Activated naive CD4-positive, alpha-beta T cell treated with anti-CD3 and anti-CD28 coated beads, Interleukin-2, amount 50 U/mL, for 24 hours (primary cell): ENCODE measurements around the gene SF1.
"Not testable (repeated sequence)": the region's sequence is repeated elsewhere in the genome, so short reads cannot be mapped to it uniquely, and the experiment has no call there.

Experiments used
- H3K27ac Mint-ChIP-seq: one replicate; pipeline ENCODE4 v1.8.0; 2021; ENCODE audit warnings: mild to moderate bottlenecking, mixed read lengths
- H3K27me3 Mint-ChIP-seq: one replicate; pipeline ENCODE4 v1.8.0; 2021; ENCODE audit warnings: mixed read lengths
- H3K36me3 Mint-ChIP-seq: one replicate; pipeline ENCODE4 v1.8.0; 2021; ENCODE audit warnings: mixed read lengths
- H3K4me1 Mint-ChIP-seq: one replicate; pipeline ENCODE4 v1.8.0; 2021; ENCODE audit warnings: mixed read lengths
- H3K4me3 Mint-ChIP-seq: one replicate; pipeline ENCODE4 v1.8.0; 2021; ENCODE audit warnings: mild to moderate bottlenecking, mixed read lengths
- H3K9me3 Mint-ChIP-seq: one replicate; pipeline ENCODE4 v1.8.0; 2021; ENCODE audit warnings: mixed read lengths

SF1 gene

DNA sequence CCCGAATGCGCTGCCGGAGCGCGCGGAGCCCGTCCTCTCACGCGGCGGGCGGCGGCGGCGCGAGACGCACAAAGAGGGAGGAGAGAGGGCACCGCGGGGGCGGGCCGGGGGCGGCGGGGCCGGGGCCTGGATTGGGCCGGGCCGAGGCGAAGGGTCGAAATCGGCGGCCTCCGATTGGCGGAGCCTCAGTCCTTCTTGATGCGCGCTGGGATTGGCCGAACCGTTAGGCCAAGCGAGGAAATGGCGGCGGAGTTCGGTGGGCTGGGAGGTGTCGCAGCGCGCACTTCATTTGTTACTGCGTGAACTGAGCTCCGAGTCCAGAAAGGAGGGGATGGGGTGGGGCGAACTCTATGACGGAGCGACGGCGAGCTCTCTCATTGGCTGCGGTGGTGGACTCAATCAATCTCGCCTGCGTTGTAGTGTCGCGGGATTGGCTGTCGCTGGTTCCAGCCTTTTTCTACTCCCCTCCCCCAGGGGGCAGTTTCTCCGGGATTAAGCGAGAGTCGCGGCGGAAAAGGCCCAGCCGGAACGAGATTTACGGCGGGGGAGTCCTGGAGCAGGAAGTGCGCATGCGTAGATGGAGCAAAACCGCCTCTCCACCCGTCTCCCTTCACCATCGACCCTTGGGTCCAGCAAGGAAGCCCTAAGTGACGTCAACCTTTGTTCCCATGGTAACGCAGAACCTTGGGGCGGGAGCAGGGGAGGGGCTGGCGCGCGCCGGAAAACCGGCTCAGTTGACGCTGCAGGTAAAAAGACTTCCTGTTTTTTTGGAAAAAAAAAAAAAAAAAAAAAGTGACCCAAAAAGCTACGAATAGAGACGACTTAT, at the start of gene SF1:
TSS of gene SF1 (minus strand) at position 70 of the 826 bp plus-strand sequence. CDS start 150 bp downstream, outside the sequence.
- H3K36me3 Mint-ChIP-seq: peaks cover 24% of the 10 kb centered on the region
- peak within 1 kb of the TSS; percentile 99 for H3K27ac Mint-ChIP-seq
- H3K4me1 Mint-ChIP-seq: peaks cover 61% of the 10 kb centered on the region
- peak within 1 kb of the TSS; percentile 95 for H3K4me3 Mint-ChIP-seq
- H3K27me3 Mint-ChIP-seq: no peaks in the 10 kb centered on the region
- no peaks in the 10 kb centered on the region for H3K9me3 Mint-ChIP-seq

- Mint-ChIP-seq H3K4me1 (no peaks in the 10 kb centered on the region), H3K4me3 (no peak overlapping the region), H3K27me3 (no peaks in the 10 kb centered on the region), H3K27ac (no peak overlapping the region), H3K9me3 (no peaks in the 10 kb centered on the region), H3K36me3 (peaks cover 8% of the 10 kb centered on the region)
Measured at GRCh38 chr11:64827451-64827839, 49.1 kb upstream of the SF1 start.

GRCh38 chr11:64826578-64827450, 48.5 kb upstream of the SF1 start:
- Mint-ChIP-seq H3K9me3 (no peaks in the 10 kb centered on the region), H3K27me3 (no peaks in the 10 kb centered on the region), H3K4me3 (no peak overlapping the region), H3K4me1 (no peaks in the 10 kb centered on the region), H3K36me3 (peaks cover 7% of the 10 kb centered on the region), H3K27ac (no peak overlapping the region)

GRCh38 chr11:64826062-64826461, 47.7 kb upstream of the SF1 start:
- H3K27me3 Mint-ChIP-seq: no peaks in the 10 kb centered on the region

DNA sequence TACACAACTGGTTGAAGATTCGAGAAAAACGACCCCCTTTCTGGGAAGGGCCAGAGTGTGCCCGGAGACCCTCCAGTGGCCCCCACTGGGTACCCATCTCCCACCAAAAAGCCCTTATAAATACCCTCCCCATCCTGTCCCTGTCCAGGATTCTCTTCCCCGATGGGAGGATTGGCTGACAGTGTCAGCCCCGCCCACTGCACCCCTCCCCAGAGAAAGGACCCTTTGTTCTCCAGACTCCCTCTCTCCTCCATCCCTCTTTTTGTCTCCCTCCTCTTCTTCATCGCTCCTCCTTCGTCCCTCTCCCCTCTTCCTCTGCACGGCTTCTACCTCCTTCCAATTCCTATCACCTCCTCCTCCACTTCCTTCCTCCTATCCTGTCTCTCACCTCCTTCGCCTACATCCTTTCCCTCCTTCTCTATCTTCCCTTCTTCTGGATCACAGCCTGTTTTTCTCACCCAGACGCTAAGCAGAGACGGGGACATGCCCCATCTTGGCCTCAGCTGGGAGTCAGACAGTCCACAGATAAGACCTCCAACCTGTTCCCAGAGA, 45.3 kb upstream of the SF1 start:
- Mint-ChIP-seq H3K27ac (peak overlapping the region; percentile 30), H3K9me3 (no peaks in the 10 kb centered on the region)

More at GRCh38 chr11:64826062-64826461, 47.7 kb upstream of the SF1 start:
- Mint-ChIP-seq H3K36me3 (peaks cover 6% of the 10 kb centered on the region), H3K4me3 (no peak overlapping the region), H3K27ac (no peak overlapping the region), H3K4me1 (no peaks in the 10 kb centered on the region), H3K9me3 (no peaks in the 10 kb centered on the region)

DNA sequence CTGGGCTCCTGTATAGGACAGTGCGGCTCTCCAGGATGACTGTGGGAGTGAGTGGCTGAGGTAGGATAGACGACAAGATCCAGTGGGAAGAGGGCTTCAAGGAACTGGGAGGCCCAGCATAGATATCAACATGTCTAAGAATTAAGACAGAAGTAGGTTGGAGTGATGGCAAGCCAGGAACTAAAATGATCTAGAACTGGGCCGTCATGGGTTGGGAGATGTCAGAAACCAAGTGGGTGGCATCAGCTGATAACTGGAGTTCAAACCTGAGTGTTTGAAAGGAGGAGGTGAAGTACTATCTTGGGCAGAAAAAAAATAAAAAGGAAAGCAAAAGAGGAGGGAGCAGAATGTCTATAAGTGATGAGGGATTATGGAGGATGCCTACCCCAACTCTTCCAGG, 39.1 kb upstream of the SF1 start:
- Mint-ChIP-seq H3K4me1 (no peaks in the 10 kb centered on the region), H3K4me3 (no peak overlapping the region), H3K9me3 (no peaks in the 10 kb centered on the region), H3K27ac (no peak overlapping the region), H3K36me3 (no peaks in the 10 kb centered on the region), H3K27me3 (no peaks in the 10 kb centered on the region)

More for the DNA sequence above, 45.3 kb upstream of the SF1 start:
- Mint-ChIP-seq H3K36me3 (peaks cover 6% of the 10 kb centered on the region), H3K27me3 (no peaks in the 10 kb centered on the region), H3K4me1 (no peaks in the 10 kb centered on the region), H3K4me3 (no peak overlapping the region)

GRCh38 chr11:64815433-64815832, 37.1 kb upstream of the SF1 start:
- H3K36me3 Mint-ChIP-seq, H3K4me1 Mint-ChIP-seq, H3K27ac Mint-ChIP-seq, H3K27me3 Mint-ChIP-seq, H3K4me3 Mint-ChIP-seq, H3K9me3 Mint-ChIP-seq: not testable (repeated sequence)

DNA sequence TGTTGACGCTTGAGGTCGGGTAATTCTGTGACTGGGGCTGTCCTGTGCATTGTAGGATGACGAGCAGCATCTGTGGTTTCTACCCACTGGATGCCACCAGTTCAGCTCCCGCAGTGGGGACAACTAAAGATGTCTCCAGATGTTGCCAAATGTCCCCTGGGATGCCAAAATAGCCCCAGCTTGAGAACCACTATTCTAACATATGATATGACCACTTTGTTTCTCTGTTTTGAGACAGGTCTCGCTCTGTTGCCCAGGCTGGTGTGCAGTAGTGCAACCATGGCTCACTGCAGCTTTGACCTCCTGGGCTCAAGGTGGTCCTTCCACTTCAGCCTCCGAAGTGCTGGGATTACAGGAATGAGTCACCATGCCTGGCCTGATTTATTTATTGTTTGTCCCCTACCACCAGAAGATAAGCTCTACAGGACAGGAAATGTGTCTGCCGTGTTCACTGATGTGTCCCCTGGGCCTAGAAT, 36.4 kb upstream of the SF1 start:
- H3K9me3 Mint-ChIP-seq: no peaks in the 10 kb centered on the region
- peaks cover 8% of the 10 kb centered on the region for H3K4me1 Mint-ChIP-seq
- no peak overlapping the region for H3K27ac Mint-ChIP-seq
- H3K36me3 Mint-ChIP-seq: no peaks in the 10 kb centered on the region
- H3K4me3 Mint-ChIP-seq: no peak overlapping the region
- no peaks in the 10 kb centered on the region for H3K27me3 Mint-ChIP-seq

DNA sequence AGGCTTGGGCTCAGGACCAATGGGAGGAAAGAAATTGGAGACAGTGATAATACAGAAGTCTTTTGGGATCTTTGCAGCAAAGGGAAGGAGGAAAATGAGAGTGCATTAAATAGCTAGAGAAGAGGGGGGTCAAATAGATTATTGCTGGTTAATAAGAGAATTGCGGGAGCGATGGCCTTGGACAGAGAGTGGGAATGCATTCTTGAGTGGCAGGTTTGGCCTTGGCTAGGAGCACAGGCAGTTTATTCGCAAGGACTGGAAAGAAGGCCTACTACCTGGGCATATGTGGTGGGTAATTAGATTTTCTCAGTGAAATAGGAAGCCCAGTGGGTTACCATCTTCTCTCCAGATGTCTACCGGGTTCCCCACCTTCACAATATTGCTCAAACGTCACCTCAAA, 35.5 kb upstream of the SF1 start:
- no peak overlapping the region for H3K27ac Mint-ChIP-seq
- H3K36me3 Mint-ChIP-seq: no peaks in the 10 kb centered on the region
- no peaks in the 10 kb centered on the region for H3K9me3 Mint-ChIP-seq
- peaks cover 16% of the 10 kb centered on the region for H3K4me1 Mint-ChIP-seq
- no peaks in the 10 kb centered on the region for H3K27me3 Mint-ChIP-seq
- no peak overlapping the region for H3K4me3 Mint-ChIP-seq

GRCh38 chr11:64810891-64811272, 32.5 kb upstream of the SF1 start:
- no peaks in the 10 kb centered on the region for H3K9me3 Mint-ChIP-seq
- H3K27me3 Mint-ChIP-seq: no peaks in the 10 kb centered on the region
- H3K4me1 Mint-ChIP-seq: peaks cover 30% of the 10 kb centered on the region
- peak overlapping the region; percentile 91 for H3K27ac Mint-ChIP-seq
- peaks cover 1% of the 10 kb centered on the region for H3K36me3 Mint-ChIP-seq
- peak overlapping the region; percentile 97 for H3K4me3 Mint-ChIP-seq

- Mint-ChIP-seq H3K4me3 (peak within 1 kb of the TSS; percentile 97), H3K9me3 (no peaks in the 10 kb centered on the region), H3K36me3 (peaks cover 3% of the 10 kb centered on the region), H3K27me3 (no peaks in the 10 kb centered on the region), H3K27ac (peak within 1 kb of the TSS; percentile 91), H3K4me1 (peaks cover 30% of the 10 kb centered on the region)
Measured at GRCh38 chr11:64810271-64810890, 32.0 kb upstream of the SF1 start, which contains the start of gene MEN1. MEN1 (minus strand) TSS chr11:64810551; CDS start chr11:64810109, 442 bp downstream.

GRCh38 chr11:64809781-64810241, 31.5 kb upstream of the SF1 start:
- Mint-ChIP-seq H3K27me3 (no peaks in the 10 kb centered on the region), H3K27ac (peak overlapping the region; percentile 62), H3K4me1 (peaks cover 30% of the 10 kb centered on the region), H3K4me3 (peak overlapping the region; percentile 97), H3K9me3 (no peaks in the 10 kb centered on the region), H3K36me3 (peaks cover 3% of the 10 kb centered on the region)

DNA sequence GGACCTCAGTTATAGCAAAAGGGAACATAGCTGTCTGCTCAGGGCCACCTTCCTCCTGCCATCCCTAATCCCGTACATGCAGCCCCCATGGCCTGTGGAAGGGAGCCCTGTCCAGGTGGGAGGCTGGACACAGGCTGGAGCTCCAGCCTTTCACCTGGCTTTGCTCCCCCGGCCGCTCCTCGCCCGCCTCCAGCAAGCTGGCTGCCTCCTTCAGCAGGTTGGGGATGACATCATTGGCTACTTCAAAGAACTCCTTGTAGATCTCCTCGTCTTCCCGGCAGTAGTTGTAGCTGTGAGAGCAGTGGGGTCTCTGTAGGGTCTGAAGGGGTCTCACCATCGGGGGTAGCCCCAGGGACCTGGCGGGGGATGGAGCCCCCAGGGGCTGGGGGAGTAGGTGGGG, 27.1 kb upstream of the SF1 start:
- H3K27me3 Mint-ChIP-seq: no peaks in the 10 kb centered on the region
- H3K9me3 Mint-ChIP-seq: no peaks in the 10 kb centered on the region
- H3K27ac Mint-ChIP-seq: no peak overlapping the region
- no peak overlapping the region for H3K4me3 Mint-ChIP-seq
- peaks cover 3% of the 10 kb centered on the region for H3K36me3 Mint-ChIP-seq
- peaks cover 41% of the 10 kb centered on the region for H3K4me1 Mint-ChIP-seq

DNA sequence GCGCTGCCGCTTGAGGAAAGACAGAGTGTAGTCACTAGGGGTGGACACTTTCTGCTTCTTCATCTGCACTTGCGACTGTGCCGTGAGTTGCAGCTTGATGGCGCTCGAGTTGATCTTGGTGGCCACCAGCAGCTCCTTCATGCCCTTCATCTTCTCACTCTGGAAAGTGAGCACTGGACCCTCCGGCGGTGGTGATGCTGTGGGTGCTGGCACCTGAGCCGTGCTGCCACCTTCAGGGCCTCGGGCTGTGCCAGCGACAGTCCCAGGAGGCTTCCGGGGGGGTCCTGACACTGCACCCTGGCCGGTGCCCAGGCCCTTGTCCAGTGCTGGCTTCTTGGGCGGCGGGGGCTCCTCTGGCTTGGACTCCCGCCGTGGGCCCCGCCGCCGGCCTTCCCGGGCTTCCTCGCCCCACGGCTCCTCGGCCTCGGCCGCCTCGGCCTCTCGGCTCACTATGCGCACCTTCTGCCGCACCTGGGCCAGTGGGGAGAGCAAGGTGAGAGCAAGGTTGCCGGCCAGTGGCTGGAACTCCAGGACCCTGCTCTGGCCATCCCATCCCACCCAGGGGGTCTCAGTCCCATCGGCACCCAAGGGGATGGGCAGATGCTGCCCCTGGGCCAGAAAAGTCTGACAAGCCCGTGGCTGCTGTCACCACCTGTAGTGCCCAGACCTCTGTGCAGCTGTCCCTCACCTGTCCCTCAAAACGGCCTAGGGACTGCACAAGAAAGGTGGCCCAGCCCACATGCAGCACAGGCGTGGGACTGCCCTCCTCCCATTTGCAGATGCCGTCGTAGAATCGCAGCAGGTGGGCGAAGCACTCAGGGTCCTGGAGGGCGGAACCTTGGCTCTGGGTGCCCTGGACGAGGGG, 26.2 kb upstream of the SF1 start:
- H3K4me1 Mint-ChIP-seq: peaks cover 37% of the 10 kb centered on the region
- no peaks in the 10 kb centered on the region for H3K9me3 Mint-ChIP-seq
- H3K27me3 Mint-ChIP-seq: no peaks in the 10 kb centered on the region
- peak overlapping the region; percentile 86 for H3K4me3 Mint-ChIP-seq
- H3K36me3 Mint-ChIP-seq: peaks cover 4% of the 10 kb centered on the region
- H3K27ac Mint-ChIP-seq: peak overlapping the region; percentile 88
